ENCODE measurements around the gene DENND1C. TPM values are rescaled to one million over a fixed set of nuclear protein-coding genes. Genes with fewer than 3 reads are reported as not detected.

Gene DENND1C
- total and polyA plus RNA-seq, 9 of the 15 experiments (the other 6 are each of a cell fraction or from before 2014, with no cell fraction given): 0.03 to 1.2 (median 0.32) TPM; not detected in 1

GRCh38 chr19:6465006-6465405 is 16.6 kb downstream of the DENND1C start:
- Histone ChIP-seq H3K9me3 (replicated peaks; ENCODE audit: control insufficient read depth, insufficient read depth, low read depth, low read length) (no peaks in the 10 kb centered on the region), H3K4me3 (no peak overlapping the region), H3K79me2 (ENCODE audit: control insufficient read depth, insufficient read depth, low read length) (no peaks in the 10 kb centered on the region), H3K9ac (ENCODE audit: insufficient read depth in 1 of 2, low read depth in 2 of 2, low read length in 2 of 2) (no peak overlapping the region), H3K9me1 (ENCODE audit: control insufficient read depth, insufficient read depth, low read length) (no peaks in the 10 kb centered on the region), H3K27ac (ENCODE audit: extremely low read depth, low read depth, low read length) (no peak overlapping the region), H2AFZ (ENCODE audit: low read depth, low read length) (no peak overlapping the region), H3K36me3 (ENCODE audit: control insufficient read depth, insufficient read depth, low read length) (no peaks in the 10 kb centered on the region), H4K20me1 (replicated peaks; ENCODE audit: control insufficient read depth, insufficient read depth, low read length) (no peaks in the 10 kb centered on the region), H3K4me2 (ENCODE audit: insufficient read depth, low read length) (no peak overlapping the region), H3K27me3 (ENCODE audit: control insufficient read depth in 2 of 2, insufficient read depth in 2 of 2, low read length in 2 of 2) (peaks cover 8 to 21% of the 10 kb centered on the region in 2 experiments), H3K4me1 (replicated peaks in 1 of 2; ENCODE audit: control insufficient read depth in 2 of 2, insufficient read depth in 2 of 2, low read length in 2 of 2) (peaks cover 3 to 31% of the 10 kb centered on the region in 2 experiments; a peak in 3 of 5 replicates)
- no TSS peak for BruUV-seq (replicated peaks)
- ChIA-PET CTCF (ENCODE audit: low intra/inter-chr PET ratio) (no interaction called here), POLR2A (interaction anchor here (1.3 kb wide), 2 partner anchors 9 to 22 kb away, joined by 3 to 4 read pairs; no protein-coding TSS in a partner anchor)
- 16% methylated on average over 9 of the region's 9 CpGs for WGBS (ENCODE audit: insufficient coverage, low coverage, missing lambda C conversion rate)
- TF ChIP-seq ZNF699 (CRISPR knock-in tag; IDR thresholded peaks at IDR 0.05; ENCODE audit: insufficient replicate concordance) (no peak), SIRT6 (IDR thresholded peaks at IDR 0.05; ENCODE audit: low read depth, low read length) (no peak), MTF1 (CRISPR knock-in tag; IDR thresholded peaks at IDR 0.05; ENCODE audit: borderline replicate concordance) (no peak), HEY1 (CRISPR knock-in tag; IDR thresholded peaks at IDR 0.05; ENCODE audit: borderline replicate concordance) (no peak), RBM22 (IDR thresholded peaks at IDR 0.05; ENCODE audit: low read depth, low read length, poor library complexity, severe bottlenecking) (no peak), HNRNPK (IDR thresholded peaks at IDR 0.05; ENCODE audit: low read depth, low read length, poor library complexity, severe bottlenecking) (no peak)
- intact Hi-C loops (cut with micrococcal nuclease): no loop called here
- DNase-seq (ENCODE audit: extremely low read depth in 1 of 4, low spot score in 3 of 4) (no peak), ATAC-seq (no peak), FAIRE-seq (no peak)
- in situ Hi-C loops (cut with MboI): no loop called here

Measured in K562 (cell line).